Mucosa of descending colon (tissue), 3 donors: Measurements from ENCODE around the gene BLOC1S1. TPM values are rescaled to one million over a fixed set of nuclear protein-coding genes. Genes with fewer than 3 reads are reported as not detected.

Source experiments
- ATAC-seq: fragments of 200-7000 bp; cut with Tn5 transposase; one replicate; pipeline ENCODE4 v1.9.1; 2020; ENCODE audit warnings: mild to moderate bottlenecking, moderate library complexity
- DNase-seq, 3 donors: peaks; one replicate each; pipeline ENCODE4 v3.0.0-alpha.2; 2020
- H3K36me3 ChIP-seq: fragments of 200-600 bp; one replicate; pipeline ENCODE4 v1.8.0; 2021; ENCODE audit warnings: low read depth, mild to moderate bottlenecking
- H3K4me1 ChIP-seq: fragments of 200-600 bp; one replicate; pipeline ENCODE4 v1.8.0; 2021; ENCODE audit warnings: low read depth, mild to moderate bottlenecking
- H3K4me3 ChIP-seq: fragments of 200-600 bp; one replicate; pipeline ENCODE4 v1.8.0; 2021; ENCODE audit warnings: mild to moderate bottlenecking
- H3K9me3 ChIP-seq: fragments of 200-600 bp; one replicate; pipeline ENCODE4 v1.8.0; 2021; ENCODE audit warnings: mild to moderate bottlenecking
- CTCF ChIP-seq: fragments of 200-600 bp; IDR thresholded peaks from one replicate; pipeline ENCODE4 v1.8.0; 2022; ENCODE audit warnings: antibody characterized with exemption, mild to moderate bottlenecking
- intact Hi-C, 2 donors: fragments of 100-400 bp; cut with DNase I in 1 of 2; cut with micrococcal nuclease in 1 of 2; formaldehyde crosslinking; loops; one replicate each; pipeline versions ENCODE4 v1.11.0 to v1.11.1; 2022; cut with DNase I, micrococcal nuclease
- total RNA-seq, 3 donors: library from RNA; stranded (reverse); fragmentation: NEBNext Ultra II Directional in 2 of 3; extraction: Animal tissue kit (Norgen Biotek cat#: 25700) in 2 of 3; gene quantifications; one replicate each; pipeline versions ENCODE4 v1.2.1 to v1.2.4, GENCODE V29; 2021 to 2023
- donor health status: DM: no; HTN: no; CAD: no; lungs with moderate emphysema.
- donor health status: DM: no; HTN: no; CAD: no.
- donor health status: DM: no; HTN: yes; CAD: no.

The BLOC1S1 gene
- total RNA-seq, 3 donors from 2014 or later: 201 to 285 (median 241) TPM

- intact Hi-C loops: no loop called here
- no peak for TF ChIP-seq CTCF
- Histone ChIP-seq H3K36me3 (no peaks in the 10 kb centered on the region), H3K4me1 (no peaks in the 10 kb centered on the region), H3K9me3 (no peaks in the 10 kb centered on the region), H3K4me3 (no peak overlapping the region)
- DNase-seq (no peak), ATAC-seq (no peak)
Observed at GRCh38 chr12:55698965-55699364, 16.9 kb upstream of the BLOC1S1 start.

GRCh38 chr12:55699471-55700055 lies 16.3 kb upstream of the BLOC1S1 start:
- no peak overlapping the region for H3K4me3 ChIP-seq
- DNase-seq (peak in 1 of 3 donors; percentile 15), ATAC-seq (no peak)
- H3K4me1 ChIP-seq: no peaks in the 10 kb centered on the region
- TF ChIP-seq CTCF: no peak
- no peaks in the 10 kb centered on the region for H3K9me3 ChIP-seq
- no peaks in the 10 kb centered on the region for H3K36me3 ChIP-seq
- intact Hi-C loops: no loop called here

- Histone ChIP-seq H3K9me3 (no peaks in the 10 kb centered on the region), H3K4me1 (no peaks in the 10 kb centered on the region), H3K4me3 (no peak overlapping the region), H3K36me3 (no peaks in the 10 kb centered on the region)
- ATAC-seq: no peak
- peak in 1 of 3 donors; percentile 13 for DNase-seq
- no peak for TF ChIP-seq CTCF
- intact Hi-C loops: no loop called here
Observed at GRCh38 chr12:55700255-55701018, 15.4 kb upstream of the BLOC1S1 start.

GRCh38 chr12:55702861-55703260 lies 13.0 kb upstream of the BLOC1S1 start:
- Histone ChIP-seq H3K36me3 (no peaks in the 10 kb centered on the region), H3K4me3 (no peak overlapping the region), H3K9me3 (no peaks in the 10 kb centered on the region), H3K4me1 (peaks cover 6% of the 10 kb centered on the region)
- TF ChIP-seq CTCF: no peak
- DNase-seq (peak in 1 of 3 donors; percentile 17), ATAC-seq (no peak)
- intact Hi-C loops: no loop called here

- Histone ChIP-seq H3K4me3 (no peak overlapping the region), H3K36me3 (no peaks in the 10 kb centered on the region), H3K4me1 (peaks cover 10% of the 10 kb centered on the region), H3K9me3 (no peaks in the 10 kb centered on the region)
- intact Hi-C loops: no loop called here
- peak in 1 of 3 donors; percentile 20 for DNase-seq
- ATAC-seq: no peak
- no peak for TF ChIP-seq CTCF
Observed at GRCh38 chr12:55703288-55703687, 12.6 kb upstream of the BLOC1S1 start.
